CD4-positive, alpha-beta T cell treated with Interleukin-6 for 4 hours (primary cell): Measurements from ENCODE around the gene WDFY4.

ENCODE experiments used
- DNase-seq: peaks from one replicate; pipeline ENCODE4 v3.0.0-alpha.2; 2020; ENCODE audit warnings: mixed read lengths

Gene WDFY4

DNA sequence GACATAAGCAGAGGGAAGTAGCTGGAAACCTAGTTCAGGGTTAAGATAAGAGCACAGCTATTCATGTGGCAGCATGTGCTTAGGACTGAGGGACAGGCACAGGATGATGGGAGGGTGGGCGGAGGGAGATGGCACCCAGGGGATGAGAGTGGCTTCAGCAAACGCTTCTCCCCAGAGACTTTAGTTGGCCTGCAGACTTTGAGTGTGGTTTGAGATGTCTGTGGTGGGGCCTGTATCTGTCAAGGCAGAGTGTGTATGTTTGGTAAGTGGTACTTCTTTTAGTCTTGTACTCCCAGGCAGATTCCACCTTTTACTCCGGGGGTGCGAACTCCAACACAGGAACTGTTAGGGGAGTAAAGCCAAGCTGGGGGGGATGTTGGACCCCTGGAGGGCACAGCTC, 88.9 kb downstream of the WDFY4 start:
- DNase-seq, result no peak

DNA sequence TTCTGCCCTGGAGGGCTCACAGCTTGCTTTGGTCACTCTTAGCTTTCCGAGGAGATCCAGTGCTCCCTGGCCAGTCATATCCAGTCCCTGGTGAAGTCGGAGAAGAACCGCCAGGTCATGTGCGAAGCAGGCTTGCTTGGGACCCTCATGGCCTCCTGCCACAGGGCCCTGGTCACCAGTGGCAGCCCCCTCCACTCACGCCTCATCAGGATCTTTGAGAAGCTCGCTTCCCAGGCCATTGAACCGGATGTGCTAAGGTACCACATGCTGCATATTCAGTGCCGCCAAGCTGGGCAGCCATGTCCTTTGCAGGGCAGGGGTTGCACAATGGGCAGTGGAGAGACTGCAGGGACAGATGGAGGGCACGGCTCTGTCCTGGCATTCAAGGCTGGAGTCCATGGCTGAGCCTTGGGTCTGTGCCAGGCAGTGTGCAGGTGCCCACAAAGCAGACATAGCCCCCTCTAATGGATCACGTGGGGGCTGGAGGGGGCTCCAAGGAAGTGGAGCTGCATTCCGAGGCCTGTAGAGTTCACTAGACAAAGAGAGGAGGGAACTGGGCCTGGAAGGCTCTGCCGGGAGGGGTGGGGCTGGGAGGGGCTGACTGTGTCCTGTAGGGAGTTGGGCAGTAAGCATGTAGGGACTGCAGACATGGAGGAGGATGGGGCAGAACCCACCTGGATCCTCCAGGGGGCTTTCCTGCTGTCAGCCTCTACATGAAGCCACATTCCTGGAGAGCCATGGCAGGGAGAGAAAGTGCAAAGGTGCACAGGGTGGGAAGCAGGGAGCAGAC, 89.9 kb downstream of the WDFY4 start:
- no peak for DNase-seq

- no peak for DNase-seq
Observed at GRCh38 chr10:48775206-48775517, 90.5 kb downstream of the WDFY4 start.

GRCh38 chr10:48776005-48776522, 91.4 kb downstream of the WDFY4 start:
- DNase-seq, result no peak

GRCh38 chr10:48776528-48776927, 91.9 kb downstream of the WDFY4 start:
- DNase-seq, result no peak

DNA sequence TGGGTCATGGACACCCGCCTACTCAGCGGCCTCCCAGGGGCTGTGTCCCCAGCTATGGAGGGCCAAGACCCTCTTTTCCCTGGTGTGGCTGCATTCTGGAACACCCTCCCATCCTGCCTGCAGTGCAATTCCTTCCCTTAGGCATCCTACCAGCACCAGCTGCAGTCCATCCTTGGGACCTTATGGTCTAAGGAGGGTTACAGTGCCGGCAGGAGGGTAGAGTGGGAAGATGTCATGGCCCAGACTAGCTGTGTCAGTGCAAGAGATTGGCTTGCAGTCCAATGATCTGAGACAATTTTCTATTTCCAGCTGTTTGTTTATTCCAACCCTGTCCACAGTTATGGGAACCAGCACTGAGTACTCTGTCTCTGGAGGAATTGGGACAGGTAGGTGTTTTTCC, 92.4 kb downstream of the WDFY4 start:
- DNase-seq, result no peak

DNA sequence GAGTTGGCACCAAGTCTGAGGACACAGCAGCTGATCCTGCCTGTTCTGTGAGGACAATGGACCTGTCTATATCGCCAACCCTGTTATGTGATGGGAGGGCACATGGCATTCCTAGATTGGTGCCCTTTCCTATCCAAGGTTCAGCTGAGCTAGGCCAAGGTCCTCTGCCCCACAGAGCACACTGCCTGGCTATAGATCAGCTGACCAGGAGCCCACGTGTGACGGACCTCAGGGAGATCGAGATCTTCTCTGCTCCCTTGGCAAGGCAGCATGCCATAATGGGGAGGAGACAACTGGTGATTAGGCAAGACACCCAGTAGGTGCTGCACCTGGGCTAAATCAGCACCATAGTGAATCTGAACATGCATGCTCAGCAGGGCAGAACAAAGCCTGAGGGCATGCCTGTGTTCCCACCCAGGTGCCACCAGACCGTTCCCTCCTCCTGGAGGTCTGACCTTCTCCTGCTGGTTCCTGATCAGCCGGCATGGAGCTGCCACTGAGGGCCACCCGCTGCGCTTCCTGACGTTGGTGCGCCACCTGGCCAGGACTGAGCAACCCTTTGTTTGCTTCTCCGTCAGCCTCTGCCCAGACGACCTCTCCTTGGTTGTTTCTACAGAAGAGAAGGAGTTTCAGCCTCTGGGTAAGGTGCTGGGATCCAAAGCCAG, 93.7 kb downstream of the WDFY4 start:
- DNase-seq, result no peak

- DNase-seq, result no peak
Observed at GRCh38 chr10:48779077-48779476, 94.4 kb downstream of the WDFY4 start.

- DNase-seq, result no peak
Observed at GRCh38 chr10:48779546-48780152, 95.0 kb downstream of the WDFY4 start.

DNA sequence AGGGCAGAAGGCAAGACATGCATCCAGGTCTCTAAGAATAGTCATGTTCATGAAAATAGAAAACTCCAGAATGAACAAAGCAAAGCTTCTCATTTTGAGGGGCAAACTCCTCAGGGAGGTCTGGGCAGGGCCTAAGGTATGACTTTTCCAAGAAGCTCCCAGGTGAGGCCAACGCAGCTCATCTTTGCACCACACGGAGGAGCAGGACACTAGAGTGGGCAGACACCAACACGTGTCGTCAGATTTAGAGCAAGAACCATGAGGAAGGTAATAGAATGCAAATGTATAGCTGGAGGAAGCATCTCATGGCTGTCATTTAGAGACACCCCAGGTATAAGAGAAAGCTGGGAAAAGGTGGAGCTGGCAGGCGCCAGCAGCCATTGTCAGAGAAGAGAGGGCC, 95.7 kb downstream of the WDFY4 start:
- no peak for DNase-seq

DNA sequence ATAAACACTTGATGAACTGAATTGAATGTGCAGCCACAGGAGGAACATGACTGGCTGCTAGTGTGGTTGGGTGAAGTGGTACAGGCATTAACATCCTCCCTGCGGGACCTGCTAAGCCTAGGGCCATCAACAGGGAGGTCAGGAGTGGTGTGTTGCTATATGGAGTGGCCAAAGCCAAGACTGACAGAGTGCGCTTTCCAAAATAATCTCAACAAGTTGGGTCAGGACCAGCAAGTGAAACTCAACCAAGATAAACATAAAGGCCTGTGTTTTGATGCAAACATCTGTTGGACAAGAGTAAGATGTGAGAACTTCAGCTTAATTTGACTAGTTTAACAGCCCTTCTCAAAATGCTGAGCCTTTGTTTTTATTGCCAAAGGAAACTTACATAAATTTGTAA, 97.7 kb downstream of the WDFY4 start:
- no peak for DNase-seq

DNA sequence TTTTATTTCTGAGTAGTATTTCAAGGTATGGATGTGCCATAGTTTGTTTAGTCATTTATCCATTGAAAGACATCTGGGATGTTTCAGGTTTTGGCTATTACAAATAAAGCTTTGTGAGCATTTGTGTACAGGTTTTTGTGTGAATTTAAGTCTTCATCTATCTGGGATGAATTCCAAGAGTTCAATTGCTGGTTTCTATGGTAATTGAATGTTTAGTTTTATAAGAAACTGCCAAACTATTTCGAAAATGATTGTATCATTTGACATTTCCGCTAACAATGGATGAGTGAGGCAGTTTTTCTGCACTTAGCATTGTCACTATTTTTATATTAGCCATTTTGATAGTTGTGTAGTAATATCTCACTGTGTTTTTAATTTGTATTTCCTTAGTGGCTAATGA, 99.4 kb downstream of the WDFY4 start:
- DNase-seq, result no peak

DNA sequence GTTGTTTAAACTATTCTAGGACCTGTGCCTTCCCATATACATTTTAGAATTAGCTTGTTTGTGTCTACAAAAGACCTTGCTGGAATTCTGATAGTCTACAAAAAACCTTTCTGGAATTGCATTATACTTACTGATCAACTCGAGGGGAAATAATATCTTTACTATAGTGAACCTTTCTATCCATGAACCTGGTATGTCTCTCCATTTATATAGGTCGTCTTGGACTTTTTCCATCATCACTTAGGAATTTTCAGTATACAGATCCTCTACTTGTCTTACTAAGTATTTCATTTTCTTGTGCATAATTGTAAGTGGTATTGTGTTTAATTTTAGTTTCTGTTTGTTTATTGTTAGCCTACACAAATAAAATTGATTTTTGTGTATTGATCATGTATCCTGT, 101.1 kb downstream of the WDFY4 start:
- DNase-seq, result no peak

GRCh38 chr10:48786606-48787282, 102.1 kb downstream of the WDFY4 start:
- no peak for DNase-seq

DNA sequence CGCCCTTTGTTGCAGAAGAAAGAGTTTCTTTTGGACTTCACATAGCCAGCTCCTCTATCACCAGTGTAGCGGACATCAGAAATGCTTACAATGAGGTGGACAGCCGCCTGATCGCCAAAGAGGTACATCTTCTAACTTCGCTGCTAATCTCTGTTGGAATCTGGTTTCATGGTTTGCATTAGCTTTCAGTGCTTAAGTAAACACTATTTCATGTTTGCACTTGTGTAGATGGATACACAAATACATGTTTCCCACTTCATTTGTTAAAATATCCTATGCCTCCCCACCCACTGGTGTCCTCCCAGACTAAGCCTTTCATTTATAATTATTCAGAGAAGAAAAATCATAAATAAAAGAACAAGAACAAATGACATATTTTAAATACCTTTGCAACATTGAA, 103.9 kb downstream of the WDFY4 start:
- DNase-seq, result no peak

DNA sequence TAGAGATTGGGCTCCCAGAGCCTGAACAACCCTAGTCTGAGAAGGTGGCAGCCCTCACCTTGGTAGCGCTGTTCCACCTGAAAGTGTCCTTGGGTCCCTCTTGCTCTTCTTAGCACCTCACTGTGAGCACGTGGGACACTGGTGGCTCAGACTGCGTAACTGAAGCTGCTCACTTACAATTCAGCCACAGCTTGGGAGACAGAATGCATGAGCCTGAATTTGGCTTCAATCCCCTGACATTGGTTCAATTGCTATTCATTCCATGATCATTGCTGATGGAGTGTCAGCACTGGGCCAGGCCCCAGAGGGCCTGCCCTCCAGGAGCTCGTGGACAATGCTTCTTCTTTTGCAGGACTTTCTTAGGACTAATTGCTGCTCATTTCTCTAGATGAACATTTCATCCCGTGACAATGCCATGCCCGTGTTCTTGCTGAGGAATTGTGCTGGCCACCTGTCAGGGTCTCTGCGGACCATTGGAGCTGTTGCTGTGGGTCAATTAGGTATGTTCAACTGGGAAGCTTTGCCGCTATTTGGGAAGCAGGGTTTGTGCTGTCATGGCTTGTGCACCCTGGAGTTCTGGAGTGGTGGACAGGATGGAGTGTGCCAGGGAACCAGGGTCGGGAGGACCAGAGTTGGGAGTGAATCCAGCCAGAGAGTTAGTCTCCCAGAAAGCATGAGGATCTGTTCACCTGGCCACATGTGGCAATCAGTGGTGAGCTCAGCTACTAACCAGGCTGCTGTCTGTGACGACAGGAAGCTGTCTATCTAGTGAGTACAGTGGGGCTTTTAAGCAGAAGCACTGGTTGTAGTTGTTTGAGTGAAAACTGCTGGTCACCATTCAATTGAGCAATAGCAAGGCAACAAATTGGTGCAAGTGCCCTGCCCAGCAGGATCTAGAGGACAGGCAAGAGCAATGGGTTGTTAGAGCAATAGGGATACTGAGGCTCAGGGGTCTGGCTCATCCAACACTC, 105.1 kb downstream of the WDFY4 start:
- no peak for DNase-seq

- no peak for DNase-seq
Observed at GRCh38 chr10:48790457-48791044, 105.9 kb downstream of the WDFY4 start.

- DNase-seq, result no peak
Observed at GRCh38 chr10:48791267-48791928, 106.7 kb downstream of the WDFY4 start.

GRCh38 chr10:48792121-48792520, 107.4 kb downstream of the WDFY4 start:
- no peak for DNase-seq

GRCh38 chr10:48792687-48793096, 108.0 kb downstream of the WDFY4 start:
- no peak for DNase-seq

- no peak for DNase-seq
Observed at GRCh38 chr10:48794074-48794473, 109.4 kb downstream of the WDFY4 start.
